ENCODE measurements around the gene B3GNT2.
A peak's percentile ranks its signal among the peaks of the same experiment; 100 is the strongest.
"Not testable (repeated sequence)": the region's sequence is repeated elsewhere in the genome, so short reads cannot be mapped to it uniquely, and the experiment has no call there.

B3GNT2 gene, protein sequence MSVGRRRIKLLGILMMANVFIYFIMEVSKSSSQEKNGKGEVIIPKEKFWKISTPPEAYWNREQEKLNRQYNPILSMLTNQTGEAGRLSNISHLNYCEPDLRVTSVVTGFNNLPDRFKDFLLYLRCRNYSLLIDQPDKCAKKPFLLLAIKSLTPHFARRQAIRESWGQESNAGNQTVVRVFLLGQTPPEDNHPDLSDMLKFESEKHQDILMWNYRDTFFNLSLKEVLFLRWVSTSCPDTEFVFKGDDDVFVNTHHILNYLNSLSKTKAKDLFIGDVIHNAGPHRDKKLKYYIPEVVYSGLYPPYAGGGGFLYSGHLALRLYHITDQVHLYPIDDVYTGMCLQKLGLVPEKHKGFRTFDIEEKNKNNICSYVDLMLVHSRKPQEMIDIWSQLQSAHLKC

DNA sequence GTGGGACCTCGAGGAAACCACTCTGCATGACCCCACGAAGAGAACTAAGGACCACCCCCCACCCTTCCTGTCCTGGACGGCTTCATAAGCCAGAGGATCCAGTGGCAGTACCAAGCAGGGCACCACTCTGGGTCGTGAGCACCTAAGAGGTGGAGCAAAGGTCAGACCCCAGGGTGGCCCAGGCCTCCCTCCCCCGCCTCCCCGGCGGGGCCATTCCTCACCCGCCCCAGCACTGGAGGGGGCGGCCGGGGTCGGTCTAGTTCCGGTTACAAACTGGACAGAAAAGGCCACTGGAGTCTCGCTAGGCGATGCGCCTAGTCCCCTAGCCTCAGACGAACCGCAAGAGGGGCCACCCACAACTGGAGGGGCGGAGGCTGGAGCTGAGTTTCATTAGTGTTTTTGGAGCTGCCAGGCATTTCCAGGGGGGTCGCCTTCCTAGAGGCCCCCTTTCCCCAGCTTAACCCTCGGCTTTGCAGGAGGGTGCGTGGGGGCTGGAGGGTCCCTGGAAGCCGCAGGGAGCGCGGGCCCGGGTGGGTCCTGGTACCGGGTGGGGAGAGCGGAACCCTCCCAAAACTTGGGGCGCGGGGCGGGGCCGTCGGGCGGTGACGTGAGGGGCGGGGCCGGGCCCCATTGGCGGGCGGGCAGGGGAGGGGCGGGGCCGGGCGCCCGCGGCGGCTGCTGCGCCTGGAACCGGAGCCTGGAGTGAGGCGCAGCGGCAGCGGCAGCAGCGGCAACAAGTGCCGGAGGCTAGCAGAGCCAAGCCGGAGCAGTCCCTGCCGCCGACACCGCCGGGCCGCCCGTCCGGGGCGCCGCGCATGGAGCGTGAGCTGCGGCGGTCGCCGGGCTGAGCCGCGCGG is at the start of gene B3GNT2:
TSS of gene B3GNT2 (plus strand) at position 695 of the 857 bp plus-strand sequence. CDS start 26,106 bp downstream, outside the sequence.
- peak; percentile 80 for FAIRE-seq
- peak; percentile 65 for DNase-seq (ENCODE audit: insufficient read length, low spot score)

DNA sequence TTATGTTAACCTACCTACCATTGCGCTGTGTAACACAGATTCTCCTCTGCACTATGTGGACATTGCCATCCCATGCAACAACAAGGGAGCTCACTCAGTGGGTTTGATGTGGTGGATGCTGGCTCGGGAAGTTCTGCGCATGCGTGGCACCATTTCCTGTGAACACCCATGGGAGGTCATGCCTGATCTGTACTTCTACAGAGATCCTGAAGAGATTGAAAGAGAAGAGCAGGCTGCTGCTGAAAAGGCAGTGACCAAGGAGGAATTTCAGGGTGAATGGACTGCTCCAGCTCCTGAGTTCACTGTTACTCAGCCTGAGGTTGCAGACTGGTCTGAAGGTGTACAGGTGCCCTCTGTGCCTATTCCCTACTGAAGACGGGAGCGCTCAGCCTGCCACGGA is 49.1 kb upstream of the B3GNT2 start:
- FAIRE-seq; DNase-seq (ENCODE audit: insufficient read length, low spot score): not testable (repeated sequence)

DNA sequence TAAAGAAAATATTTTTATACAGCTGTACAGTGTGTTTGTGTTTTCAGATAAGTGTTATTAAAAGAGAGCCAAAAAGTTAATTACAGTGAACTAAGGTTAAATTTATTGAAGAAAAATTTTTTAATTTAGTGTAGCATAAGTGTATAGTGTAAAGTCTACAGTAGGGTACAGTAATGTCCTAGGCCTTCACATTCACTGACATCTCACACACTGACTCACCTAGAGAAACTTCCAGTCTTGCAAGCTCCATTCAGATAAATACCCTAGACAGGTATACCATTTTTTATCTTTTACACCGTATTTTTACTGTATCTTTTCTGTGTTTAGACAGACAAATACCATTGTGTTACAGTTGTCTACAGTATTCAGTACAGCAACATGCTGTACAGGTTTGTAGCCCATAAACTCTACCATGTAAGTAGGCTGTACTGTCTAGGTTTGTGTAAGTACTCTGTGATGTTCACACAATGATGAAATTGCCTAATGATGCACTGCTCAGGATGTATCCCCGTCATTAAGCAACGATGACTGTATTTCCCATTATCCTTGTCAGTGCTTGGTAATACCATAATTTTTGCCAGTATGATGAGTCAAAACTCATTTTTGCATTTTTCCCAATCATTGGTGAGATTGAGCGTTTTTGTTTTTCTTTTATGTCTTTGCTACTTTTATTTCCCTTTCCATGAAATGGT is 48.2 kb upstream of the B3GNT2 start:
- DNase-seq (ENCODE audit: insufficient read length, low spot score) = no peak
- no peak for FAIRE-seq

DNA sequence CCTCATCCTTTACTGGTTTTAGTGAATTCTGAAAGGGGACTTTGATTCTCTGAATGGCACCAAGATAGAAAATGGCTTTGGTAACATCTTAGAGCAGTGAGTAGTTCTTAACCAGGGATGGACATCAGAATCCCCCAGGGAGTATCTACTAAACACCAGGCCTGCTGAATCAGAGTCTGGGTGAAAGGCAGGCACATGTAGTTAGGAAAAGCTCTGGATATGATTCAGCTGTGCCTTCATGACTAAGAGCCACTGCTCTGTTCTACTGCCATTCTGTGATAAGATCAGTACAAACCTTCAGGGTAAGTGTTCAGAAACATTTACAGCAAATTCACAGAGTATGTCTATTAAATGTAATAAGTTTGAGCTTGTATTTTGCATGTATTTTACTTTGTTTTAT is 46.2 kb upstream of the B3GNT2 start:
- FAIRE-seq (no peak), DNase-seq (ENCODE audit: insufficient read length, low spot score) (no peak)

DNA sequence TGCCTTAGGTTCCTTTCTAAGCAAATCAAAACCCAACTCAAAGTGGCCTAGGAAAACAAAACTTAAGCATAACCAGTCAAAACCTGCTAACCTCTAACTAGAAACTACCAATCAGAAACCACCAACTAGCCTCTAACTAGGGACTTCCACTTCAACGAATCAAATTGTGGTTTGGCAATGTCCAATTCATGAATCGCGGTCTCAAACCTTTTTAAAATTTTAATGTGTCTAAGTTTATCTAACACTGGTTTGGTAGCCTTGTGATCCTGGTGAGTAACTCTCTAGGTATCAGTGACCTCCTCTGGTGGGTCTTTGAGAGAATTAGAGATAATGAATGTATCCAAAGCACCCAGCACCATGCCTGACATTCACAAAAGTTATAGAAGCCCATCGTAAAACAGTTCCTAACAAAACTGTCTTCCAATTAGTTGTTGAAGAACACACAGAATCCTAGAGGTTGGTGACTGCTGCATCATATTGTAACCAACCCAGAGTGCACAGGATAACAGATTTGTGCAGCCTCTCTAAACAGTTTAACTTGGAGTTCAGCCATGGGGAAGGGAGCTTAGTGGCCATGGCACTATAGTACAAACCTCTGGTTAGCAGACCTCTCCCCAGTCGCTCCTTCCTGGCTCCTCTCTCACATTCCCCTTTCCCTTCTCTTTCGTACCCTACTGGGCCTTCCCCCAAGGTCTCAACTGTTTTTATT is 45.2 kb upstream of the B3GNT2 start:
- DNase-seq (ENCODE audit: insufficient read length, low spot score) = no peak
- FAIRE-seq = no peak

DNA sequence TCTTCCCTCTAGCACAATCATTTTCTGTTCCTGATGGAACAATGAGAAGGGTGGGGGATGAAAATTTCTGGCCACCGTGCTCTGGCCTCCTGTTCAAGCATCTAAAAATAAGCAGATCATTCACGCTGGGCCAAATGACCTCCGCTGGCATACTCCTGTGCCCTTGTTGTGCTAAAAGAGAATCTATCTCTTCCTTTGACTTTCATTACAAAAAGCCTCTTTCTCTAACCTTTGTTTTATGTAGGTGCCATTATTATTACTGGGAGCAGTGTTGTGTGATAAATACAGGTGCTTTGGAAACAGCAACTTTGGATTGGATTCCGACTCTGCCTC is 44.6 kb upstream of the B3GNT2 start:
- DNase-seq (ENCODE audit: insufficient read length, low spot score) (no peak), FAIRE-seq (no peak)

DNA sequence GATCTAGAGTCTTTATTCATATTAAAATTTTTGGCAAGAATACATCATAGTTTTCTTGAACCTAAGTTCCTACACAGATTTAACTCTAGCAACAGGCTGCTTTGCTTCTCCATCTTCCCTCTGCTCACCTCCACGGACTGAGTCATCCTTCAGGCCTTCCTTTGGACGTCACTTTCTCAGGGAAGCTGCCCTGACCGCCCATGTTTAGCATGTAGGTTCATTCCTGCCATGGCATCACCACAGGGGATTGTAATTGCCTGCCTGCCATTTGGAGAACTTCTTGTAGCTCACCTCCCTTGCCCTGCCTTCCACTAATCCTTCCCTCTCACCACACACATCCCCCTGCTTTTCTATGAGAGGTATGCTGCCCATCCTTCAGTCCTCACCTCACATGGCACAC is 43.9 kb upstream of the B3GNT2 start:
- FAIRE-seq (no peak), DNase-seq (ENCODE audit: insufficient read length, low spot score) (no peak)

DNA sequence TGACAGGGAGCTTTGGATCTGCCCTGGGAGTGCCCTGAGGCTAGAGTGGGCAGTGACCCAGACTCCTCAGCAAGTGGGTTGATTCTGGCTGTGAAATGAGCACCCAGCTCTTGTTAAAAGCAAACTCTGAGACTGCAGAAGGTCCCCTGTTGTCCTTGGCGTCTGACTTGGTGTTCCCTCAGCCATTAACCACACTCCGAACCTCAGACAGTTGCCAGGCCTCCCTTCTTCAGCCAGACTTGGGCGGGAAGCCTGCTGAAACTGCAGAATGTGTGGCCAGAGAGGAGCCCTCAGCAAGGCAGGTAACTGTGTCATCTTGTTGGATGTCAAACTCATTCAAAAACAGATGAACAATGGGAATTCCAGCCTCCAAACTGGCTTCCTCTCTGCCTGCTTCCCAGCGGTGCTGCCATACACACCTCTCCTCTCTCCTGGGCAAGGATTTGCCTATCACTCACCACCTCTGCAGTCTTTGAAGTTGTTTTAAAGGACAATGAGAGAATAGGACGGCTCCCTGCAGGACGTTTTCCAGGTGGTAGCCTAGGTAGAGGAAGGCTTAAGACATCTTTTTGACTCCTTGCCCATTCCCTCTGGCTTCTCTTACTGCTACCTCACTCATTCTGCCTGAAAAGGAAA is 38.9 kb upstream of the B3GNT2 start:
- DNase-seq (ENCODE audit: insufficient read length, low spot score) (no peak), FAIRE-seq (no peak)

DNA sequence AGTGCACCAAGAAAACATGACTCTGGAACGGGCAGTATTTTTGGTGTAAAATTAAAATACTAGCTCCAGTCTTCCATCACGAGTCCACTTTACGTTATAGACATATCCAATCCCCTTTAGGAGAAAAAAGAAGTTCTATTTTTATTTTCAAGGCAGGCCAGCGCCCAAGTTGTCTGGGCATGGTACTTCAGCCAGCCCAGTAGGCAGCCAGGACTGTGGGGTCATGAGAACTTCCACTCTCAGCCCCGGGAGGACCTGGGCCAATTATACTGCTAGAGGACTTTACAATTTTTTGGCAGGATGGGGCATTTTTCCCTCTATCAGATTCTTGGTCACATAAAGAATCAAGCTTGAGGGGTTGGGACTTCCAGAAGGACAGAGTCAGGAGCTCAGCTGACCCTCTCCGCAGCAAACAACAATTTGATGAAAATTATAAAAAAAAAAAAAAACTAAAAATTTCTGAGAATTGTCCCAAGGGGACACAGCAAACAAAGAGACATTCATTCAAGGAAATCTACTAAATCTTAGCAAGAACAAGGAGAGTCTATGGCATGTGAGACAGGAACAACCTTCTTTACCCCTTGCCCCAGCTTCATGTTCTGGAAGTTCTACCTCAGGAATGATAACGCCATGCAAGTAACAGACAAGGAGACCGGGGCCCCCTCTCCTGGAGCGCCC is 37.3 kb upstream of the B3GNT2 start:
- DNase-seq (ENCODE audit: insufficient read length, low spot score) = no peak
- FAIRE-seq = no peak

DNA sequence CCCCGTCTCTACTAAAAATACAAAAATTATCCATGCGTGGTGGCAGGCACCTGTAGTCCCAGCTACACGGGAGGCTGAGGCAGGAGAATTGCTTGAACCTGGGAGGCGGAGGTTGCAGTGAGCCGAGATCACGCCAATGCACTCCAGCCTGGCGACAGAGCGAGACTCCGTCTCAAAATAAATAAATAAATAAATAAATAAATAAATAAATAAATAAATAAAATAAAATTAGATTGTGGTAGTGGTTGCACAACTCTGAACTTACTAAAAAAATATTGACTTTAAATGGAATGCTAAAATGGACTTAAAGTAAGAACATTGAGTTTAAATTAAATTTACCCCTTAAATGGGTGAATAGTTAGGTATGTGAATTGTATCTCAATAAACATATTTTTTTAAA is 35.2 kb upstream of the B3GNT2 start:
- FAIRE-seq; DNase-seq (ENCODE audit: insufficient read length, low spot score): not testable (repeated sequence)

DNA sequence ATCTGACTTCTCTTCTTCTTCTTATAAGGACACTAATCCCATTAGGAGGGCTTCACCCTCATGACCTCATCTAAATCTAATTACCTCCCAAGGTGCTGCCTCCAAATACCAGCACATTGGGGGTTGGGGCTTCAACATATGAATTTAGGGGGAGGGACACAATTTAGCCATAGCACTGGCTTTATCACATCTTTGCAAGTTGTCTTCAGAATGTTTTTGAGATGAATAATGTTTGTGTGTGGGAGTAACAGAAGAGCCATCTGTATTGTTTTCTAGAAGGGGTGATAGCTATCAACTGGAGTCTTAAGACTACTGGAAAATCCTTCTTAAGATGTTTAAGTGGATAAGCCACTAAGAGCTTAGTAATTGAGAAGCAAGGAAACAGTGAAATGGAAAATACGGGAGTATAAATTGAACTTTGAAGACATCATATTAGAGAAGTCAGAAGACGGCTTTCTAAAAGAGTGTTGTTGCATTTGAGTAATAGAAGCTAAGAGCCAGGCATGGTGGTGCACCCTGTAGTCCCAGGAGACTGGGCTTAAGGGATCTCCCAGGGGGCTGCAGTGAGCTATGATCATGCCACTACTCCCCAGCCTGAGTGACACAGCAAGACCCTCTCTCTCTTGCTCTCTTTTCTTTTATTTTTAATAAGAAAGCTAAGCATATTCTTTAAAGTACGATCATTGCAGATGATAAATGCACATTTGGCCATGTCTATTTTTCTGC is 32.6 kb upstream of the B3GNT2 start:
- DNase-seq (ENCODE audit: insufficient read length, low spot score) (no peak), FAIRE-seq (no peak)

DNA sequence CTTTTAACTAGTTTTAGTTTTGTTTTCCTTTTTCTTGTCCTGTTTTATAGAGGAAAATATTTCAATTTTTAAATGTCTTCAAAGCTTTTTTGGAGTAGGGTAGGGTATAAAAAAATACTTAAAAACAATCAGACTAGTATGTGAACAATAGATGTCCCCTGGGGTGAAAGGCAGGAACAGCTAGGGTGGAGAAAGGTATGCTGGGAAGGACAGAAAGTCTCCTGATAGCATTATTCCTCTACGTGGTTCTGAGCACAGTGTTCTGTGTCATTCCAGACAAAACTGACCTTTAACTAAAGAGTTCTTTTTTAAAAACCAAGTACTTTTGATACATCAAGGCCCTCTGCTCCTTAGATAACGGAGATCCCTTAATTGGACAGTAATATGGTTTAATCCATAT is 32.1 kb upstream of the B3GNT2 start:
- no peak for DNase-seq (ENCODE audit: insufficient read length, low spot score)
- FAIRE-seq = peak; percentile 14

DNA sequence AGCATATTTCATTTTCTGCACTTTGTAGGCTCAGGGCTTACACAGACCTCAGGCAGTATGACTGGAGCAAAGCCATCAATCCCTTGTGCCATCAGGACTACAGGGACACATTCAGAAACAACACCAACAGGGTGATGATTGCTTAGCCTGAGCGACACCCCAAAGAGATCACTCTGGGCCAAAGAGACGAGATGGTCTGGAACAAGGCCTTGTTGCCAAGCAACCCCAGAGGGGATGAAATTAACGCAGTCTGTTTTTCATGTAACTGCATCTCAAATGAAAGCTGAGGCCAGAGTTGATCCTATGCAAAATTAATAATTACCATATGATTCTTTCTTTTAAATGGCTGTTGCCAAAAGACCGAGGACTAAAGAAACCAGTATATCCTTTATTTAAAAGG is 20.2 kb upstream of the B3GNT2 start:
- FAIRE-seq = no peak

DNA sequence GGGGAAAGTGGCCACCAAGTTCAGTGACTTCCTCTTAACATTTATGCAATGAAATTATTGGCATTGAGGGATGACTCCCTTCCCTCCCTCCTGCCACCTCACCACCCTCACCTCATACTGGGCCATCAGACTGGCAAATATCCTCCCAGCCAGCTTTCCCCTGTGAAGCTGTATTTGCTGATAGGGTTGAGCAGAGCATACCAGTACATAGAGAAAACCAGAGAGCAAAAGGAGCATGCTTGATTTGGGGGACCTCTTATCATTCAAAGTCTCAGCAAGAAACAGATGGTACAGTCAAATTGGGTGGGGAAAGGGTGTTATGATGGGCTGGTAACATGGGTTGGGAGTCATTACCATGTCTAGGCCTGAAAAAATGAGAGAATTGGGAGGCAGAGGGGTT is 19.1 kb upstream of the B3GNT2 start:
- FAIRE-seq = no peak
- DNase-seq (ENCODE audit: insufficient read length, low spot score) = no peak

More for the DNA sequence above, 20.2 kb upstream of the B3GNT2 start:
- no peak for DNase-seq (ENCODE audit: insufficient read length, low spot score)

DNA sequence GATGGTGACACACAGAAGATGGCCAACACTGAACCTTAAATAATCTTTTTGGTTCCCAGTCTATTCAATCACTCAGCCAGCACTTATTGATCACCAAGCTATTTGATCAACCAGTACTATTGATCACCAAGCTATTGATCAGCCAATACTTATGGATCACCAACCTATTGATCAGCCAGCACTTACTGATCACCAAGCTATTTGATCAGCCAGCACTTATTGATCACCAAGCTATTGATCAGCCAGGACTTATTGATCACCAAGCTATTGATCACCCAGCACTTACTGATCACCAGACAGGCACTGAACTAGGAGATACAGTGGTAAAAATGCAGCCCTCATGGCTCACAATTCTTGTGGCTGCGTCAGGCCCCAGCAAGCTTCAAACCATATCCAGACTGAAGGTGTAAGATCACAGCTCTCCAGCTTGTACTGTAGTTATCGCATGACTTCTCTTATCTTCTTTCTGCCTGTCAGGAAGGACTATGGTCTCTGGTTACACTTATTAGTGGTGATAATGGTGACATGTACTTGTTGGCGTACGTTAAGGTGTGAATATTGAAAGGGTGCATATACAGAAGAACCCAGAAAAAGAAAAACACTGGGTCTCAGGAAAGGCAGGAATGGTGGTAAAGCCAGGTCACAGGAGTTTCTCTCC is 18.4 kb upstream of the B3GNT2 start:
- FAIRE-seq (no peak), DNase-seq (ENCODE audit: insufficient read length, low spot score) (no peak)

DNA sequence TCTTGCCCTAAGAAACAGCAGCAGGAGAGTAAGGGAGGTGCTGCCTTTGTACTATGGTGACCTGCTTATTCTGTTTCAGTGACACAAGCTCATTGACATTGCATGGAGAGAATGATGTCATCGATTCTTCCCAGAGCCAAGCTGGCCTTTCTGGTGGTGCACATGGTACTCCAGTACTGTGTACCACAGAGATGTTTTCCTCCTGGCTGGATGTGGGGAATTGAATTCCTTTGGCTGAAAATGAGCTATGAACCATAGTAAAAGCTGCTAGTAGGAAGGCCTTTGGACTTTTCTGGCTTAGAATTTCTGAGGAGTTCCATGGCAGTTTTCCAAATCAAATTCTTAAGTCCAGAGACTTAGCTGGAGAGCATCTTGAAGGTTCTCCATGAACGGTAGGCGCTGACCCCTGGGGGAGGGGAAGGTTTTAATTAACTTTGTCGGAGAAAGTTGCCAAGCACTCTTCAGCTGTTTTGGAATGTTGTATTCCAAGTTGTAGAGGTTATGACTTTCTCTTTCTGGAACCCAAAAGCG is 17.1 kb upstream of the B3GNT2 start:
- no peak for DNase-seq (ENCODE audit: insufficient read length, low spot score)

DNA sequence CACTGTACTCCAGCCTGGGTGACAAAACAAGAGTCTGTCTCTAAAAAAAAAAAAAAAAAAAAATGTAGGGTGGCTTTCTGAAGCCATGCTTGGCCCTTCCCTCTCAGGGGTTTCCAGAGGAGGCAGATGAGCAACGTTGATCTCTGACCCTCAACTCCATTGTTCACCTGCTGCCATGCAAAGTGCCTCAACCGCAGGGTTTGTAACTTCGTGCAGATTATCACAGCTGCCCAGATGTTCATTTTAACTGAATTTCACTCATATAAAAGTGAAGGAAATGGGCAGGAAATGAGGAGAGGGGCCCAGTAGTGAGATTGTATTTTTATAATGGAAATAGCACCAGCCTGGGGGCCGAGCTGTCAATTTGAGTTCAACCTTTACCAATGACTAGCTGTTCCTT is 14.9 kb upstream of the B3GNT2 start:
- DNase-seq (ENCODE audit: insufficient read length, low spot score) (no peak), FAIRE-seq (no peak)

More for the DNA sequence above, 17.1 kb upstream of the B3GNT2 start:
- FAIRE-seq = no peak

DNA sequence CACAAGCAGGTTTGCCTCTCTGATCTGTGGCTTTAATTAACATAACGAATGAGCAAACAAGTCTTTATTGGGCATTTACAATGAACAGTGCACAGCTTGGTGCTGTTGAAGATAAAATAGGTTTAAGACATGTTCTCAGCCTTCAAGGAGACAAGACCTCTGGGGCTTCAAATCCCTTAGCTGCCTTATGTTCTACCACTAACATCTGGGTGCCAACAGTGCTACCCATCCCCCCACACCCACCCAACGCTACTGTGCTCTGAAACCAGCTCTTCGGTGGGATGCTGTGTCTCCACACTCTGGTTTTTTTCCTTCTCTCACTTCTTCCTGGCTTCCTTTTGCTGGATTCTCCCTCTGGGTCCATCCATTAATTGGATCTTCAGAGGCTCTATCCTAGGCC is 14.1 kb upstream of the B3GNT2 start:
- FAIRE-seq (no peak), DNase-seq (ENCODE audit: insufficient read length, low spot score) (no peak)

Data from GM19239 (cell line).